SU-DHL-6 (cell line): ENCODE results near the gene LRP2.

ENCODE experiments used
- EZH2phosphoT487 ChIP-seq: fragments of 200-600 bp; sonication (generic), shearing (Covaris generic); conservative IDR thresholded peaks from 2 replicates; pipeline ENCODE4 v1.6.1; 2018; ENCODE audit warnings: mild to moderate bottlenecking, antibody characterized with exemption, low read length, moderate library complexity, mixed read lengths
- TF ChIP-seq, protein P1 (sequence below): fragments of 200-600 bp; sonication (generic); IDR thresholded peaks from one replicate; pipeline ENCODE4 v1.5.1; 2017; ENCODE audit warnings: antibody characterized with exemption, mild to moderate bottlenecking, low read length, moderate library complexity; ENCODE audit not compliant: insufficient read depth, poor library complexity, severe bottlenecking

- TF ChIP-seq, protein P1, sequence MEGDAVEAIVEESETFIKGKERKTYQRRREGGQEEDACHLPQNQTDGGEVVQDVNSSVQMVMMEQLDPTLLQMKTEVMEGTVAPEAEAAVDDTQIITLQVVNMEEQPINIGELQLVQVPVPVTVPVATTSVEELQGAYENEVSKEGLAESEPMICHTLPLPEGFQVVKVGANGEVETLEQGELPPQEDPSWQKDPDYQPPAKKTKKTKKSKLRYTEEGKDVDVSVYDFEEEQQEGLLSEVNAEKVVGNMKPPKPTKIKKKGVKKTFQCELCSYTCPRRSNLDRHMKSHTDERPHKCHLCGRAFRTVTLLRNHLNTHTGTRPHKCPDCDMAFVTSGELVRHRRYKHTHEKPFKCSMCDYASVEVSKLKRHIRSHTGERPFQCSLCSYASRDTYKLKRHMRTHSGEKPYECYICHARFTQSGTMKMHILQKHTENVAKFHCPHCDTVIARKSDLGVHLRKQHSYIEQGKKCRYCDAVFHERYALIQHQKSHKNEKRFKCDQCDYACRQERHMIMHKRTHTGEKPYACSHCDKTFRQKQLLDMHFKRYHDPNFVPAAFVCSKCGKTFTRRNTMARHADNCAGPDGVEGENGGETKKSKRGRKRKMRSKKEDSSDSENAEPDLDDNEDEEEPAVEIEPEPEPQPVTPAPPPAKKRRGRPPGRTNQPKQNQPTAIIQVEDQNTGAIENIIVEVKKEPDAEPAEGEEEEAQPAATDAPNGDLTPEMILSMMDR: no peak
- no peak for TF ChIP-seq EZH2phosphoT487
These were observed 4.3 kb downstream of the LRP2 start for GRCh38 chr2:169358016-169358415.
